GM18507 (cell line): ENCODE data around the gene FAM163B.
"Not testable (repeated sequence)": the region's sequence is repeated elsewhere in the genome, so short reads cannot be mapped to it uniquely, and the experiment has no call there.

Source experiments
- DNase-seq: peaks from one replicate; pipeline ENCODE4 v3.0.0; 2011; ENCODE audit warnings: low read depth; ENCODE audit not compliant: insufficient read length; ENCODE audit errors: extremely low spot score
- FAIRE-seq: peaks from 2 replicates; lab custom pipeline; 2011; peaks lifted over from hg19 to GRCh38; lab: Jason Lieb, UNC

Gene FAM163B

DNA sequence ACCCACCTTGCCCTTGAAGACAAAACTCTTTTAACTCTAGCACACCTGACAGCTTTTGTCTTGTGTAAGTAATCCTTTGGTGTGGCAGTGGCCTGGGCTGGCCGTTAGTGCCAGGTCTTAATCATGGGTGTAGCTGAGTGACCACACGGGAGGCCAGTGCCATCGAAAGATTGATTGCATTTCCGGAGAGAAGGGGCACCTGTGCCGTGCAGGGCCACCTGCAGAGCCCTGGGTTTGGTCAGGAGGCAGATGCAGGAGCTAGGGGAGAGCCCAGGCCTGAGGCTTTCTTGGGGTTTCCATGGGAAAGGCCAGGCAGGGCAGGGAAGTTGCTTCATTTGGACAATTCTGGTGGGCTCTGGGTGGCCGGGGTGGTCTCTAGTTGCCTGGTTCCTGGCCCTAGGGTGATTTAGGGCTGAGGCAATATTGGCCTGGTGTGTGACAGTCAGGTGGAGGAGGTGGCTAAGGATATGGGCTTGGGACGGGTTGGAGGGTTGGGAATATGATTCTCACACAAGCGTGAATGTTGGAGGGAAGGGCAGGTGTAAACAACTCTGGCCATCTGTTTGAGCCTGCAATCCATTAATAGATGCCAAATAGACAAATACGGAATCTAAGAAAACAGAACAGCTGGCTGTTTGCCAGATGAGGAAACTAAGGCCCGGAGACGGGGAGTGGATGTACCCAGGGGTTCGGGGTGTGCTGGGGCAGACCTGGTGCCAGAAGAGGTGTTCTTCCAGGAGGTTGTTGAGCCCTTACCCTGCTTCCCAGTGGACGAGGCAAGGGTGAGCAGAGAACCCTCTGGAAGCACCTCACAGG, 31.6 kb upstream of the FAM163B start:
- no peak for FAIRE-seq
- DNase-seq, result no peak

DNA sequence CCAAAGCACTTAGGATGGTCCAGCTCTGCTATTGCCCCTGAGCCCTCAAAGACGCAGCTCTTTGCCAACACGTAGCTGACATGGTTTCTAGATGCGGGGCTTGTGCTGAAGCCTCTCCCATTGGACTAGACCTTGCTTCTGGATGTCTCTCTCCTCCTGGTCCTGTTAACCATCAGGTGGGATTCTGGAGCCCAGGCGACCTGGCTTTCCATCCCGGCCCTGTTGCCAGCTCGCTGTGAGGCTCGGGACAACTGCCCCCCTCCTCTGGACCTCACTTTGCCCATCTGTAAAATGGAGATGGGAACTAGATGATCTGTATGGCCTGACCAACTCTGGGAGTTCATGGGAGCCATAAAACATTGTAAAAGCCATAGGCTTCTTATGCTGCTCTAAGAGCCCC, 31.0 kb upstream of the FAM163B start:
- DNase-seq (no peak), FAIRE-seq (no peak)

DNA sequence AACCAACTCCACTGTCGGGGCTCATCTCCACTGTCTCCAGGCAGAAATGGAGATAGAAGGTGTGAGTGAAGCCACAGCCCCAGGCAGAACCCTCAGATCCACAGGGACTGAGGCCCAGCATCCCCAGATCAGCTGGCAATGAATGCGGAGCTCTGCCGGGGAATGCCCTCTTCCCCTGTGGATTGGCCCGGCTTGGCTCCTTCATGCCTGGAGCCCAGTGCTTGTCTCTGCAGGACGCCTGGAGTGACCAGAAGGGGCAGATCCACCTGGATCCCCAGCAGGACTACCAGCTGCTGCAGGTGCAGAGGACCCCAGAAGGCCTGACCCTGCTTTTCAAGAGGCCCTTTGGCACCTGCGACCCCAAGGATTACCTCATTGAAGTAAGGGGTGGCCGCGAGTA, 30.4 kb upstream of the FAM163B start:
- FAIRE-seq, result no peak
- DNase-seq, result no peak

DNA sequence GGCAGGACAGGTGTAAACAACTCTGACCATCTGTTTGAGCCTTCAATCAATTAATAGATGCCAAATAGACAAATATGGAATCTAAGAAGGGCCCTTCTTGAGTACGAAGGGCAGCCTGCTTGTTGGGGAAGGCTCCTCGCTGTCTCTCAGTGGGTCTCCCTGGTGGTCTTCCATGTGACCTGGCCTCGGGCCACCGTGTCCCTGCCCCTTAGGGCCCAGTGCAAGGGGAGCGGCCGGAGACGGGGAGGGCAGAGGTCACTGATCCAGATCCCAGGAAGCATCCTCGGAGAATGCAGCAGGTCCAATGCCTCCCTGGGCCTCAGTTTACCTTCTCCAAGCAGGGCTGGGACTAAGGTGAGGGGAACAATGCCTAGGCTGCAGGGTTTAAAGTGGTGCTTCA, 29.5 kb upstream of the FAM163B start:
- no peak for FAIRE-seq
- DNase-seq, result no peak

DNA sequence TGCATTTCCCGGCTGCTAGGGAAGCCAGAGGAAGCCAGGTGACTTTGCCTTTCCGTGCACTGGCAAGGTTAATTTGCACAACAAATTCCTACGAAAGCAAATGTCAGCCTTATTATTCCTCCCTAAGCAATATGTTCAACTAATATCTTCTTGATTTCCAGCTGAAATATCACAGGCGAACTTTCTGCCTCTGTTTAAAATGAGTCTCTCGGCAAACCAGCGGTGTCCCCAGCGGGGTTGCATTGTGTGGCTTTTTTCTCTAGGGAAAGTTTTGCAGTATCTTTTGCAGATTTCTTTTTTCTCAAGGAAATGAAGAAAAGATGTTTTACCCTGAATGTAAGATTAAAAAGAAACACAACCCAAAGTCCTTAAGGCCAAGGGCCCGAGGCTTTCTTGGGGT, 28.9 kb upstream of the FAM163B start:
- no peak for FAIRE-seq
- DNase-seq, result no peak

DNA sequence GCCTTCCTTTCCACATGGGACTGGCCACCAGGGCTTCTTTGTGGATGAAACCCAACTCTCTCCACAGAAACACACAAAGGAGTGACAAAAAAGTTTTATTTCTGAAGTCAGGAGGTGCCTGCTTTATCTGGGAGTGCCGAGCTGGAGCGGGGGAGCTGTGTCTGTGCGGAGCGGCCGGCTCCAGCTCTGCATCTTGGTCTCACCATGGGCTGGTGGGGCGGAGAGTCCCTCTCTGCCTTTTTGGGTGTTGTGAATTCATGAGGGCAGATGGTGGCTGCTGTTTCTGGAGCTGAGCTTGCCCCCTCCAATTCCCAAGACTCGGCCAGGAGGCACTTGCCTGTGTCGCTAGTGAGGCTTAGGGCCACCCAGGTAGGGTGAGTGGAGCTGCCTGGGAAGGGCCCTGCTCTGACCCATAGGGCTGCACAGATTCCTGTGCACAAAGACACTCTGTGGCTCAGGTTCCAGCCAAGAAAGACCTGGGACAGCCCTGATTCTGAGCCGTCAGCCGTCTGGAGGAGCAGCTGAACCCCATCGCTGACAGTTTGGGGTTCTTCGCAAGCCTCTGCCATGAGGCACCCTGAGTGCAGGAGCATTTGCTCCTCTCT, 28.4 kb upstream of the FAM163B start:
- DNase-seq, result no peak
- FAIRE-seq, result no peak

DNA sequence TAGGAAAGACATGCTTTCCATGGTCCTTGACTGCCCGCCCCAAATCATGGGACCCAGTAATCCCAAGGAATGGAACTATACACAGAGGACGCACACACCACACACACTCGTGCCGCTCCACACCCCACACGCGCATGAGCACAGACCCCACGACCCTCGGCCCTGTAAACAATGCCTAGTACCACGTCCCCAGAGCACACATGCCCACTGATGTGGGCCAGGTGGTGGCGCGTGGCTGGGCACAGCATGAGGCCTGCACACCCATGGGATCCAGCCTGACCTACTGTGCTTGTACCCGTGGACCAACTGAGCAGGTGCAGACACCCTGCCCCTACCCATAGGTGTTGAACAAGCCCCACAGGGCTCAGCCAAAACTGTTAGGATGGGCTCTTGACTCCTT, 27.7 kb upstream of the FAM163B start:
- DNase-seq, result no peak
- FAIRE-seq, result no peak

DNA sequence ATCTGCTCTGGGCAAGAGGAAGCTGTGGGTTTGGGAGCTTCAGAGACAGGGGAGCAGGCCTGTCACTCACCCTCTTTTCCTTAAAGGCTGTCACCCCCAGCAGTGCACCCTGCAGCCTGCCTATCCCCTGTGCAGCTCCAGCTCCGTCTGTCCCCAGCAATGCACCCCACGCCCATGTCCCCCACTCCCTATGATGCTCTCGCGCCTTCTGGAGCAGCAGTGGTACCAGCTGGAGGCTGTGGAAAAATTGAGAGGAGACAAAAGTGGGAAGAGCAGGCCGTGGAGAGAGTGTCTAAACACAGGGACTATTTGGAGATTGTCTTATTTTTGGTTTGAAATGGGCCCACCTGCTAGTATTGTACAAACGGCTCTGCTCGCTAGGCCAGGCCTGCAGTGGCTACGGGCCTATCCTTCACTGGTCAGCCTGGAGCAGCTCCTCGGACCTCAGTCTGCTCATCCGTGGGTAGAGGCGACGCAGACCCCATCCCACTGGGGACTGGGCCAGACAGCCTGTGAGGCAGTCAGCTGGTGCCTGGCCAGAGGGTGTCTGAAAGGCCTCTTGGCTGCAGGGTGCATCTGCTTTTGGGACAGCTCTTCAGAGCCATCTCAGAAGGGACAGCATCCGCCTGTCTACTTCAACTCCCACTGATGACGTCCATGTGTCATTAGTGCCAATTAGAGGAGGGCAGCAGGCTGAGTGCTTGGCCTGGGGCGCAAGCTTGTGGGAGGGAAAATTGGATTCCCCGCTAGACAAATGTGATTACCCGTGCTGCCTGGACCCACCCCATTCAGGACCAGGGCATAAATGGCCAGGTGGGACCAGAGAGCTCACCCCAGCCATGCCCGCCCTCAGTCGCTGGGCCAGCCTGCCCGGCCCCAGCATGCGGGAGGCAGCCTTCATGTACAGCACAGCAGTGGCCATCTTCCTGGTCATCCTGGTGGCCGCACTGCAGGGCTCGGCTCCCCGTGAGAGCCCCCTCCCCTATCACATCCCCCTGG, 26.6 kb upstream of the FAM163B start, which contains the start of gene DBH:
Gene DBH, plus strand, starts transcription at position 831 of the 999 bp plus-strand sequence. Its CDS starts 9 bp downstream, at position 840.
- no peak for FAIRE-seq
- DNase-seq, result no peak

DNA sequence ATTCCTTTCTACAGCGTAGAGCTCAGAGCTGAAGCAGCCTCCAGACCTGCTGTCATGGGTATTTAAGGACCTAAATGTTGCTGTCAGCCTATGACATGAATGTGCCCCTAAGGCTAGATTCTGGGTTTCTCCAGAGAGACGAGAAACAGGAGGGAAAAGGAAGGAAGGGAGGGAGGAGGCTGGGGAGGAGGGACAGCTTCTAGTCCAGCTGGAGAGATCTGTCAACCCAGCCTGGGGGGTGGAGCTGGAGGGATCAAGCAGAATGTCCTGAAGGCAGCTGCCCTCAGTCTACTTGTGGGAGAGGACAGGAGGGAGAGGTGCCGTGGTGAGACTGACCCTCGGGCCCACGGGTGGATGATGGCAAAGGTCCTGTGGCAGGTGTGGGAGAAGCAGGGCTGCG, 25.9 kb upstream of the FAM163B start:
- DNase-seq, result no peak
- FAIRE-seq, result no peak

DNA sequence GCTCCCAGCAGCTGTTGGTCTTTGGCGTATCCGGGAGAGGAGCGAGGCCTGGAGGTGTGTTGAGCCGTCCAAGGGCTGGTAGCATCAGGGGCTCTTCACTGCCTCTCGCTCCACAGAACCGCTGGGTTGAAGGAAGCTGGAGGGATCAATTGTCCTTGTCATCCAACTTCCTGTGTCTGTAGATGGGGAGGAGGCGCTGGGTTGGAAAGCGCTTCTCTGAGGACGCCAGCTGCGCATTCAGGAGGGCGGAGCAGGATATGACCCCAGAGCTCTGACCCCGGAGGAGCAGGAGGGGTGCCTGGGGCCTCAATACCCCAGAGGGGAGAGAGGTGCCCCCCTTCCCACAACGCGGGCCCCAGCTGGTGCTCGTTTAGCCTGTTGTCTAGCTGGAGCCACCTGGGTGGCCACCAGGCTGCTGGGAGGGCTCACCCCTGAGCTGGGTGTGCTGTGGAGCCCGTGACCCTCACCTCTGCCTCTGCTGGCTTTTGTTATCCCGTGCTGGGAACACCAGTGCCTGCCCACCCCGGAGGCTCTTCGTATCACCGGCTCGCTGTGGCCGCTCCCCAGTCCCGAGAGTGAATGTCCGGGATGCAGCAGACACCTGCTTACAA, 25.0 kb upstream of the FAM163B start:
- FAIRE-seq (no peak), DNase-seq (no peak)

DNA sequence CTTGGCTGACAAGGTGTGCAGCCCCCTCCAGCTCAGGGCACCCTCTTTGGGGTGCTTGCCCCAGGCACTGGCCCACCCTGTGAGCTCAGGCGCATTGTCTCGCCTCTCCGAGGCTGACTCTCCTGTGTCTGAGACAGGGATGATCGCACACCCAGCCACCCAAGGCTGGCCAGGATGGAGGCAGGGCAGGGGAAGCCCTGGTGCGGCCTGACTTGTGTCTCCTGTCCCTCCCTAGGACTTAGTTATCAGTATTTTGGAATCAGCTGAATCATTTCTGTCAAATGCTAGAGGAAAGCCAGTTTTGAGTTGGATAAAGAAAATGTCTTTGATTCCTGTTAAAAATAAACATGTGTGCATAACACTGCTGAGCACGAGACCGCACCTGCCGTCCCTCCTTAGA, 24.5 kb upstream of the FAM163B start:
- DNase-seq (no peak), FAIRE-seq (no peak)

DNA sequence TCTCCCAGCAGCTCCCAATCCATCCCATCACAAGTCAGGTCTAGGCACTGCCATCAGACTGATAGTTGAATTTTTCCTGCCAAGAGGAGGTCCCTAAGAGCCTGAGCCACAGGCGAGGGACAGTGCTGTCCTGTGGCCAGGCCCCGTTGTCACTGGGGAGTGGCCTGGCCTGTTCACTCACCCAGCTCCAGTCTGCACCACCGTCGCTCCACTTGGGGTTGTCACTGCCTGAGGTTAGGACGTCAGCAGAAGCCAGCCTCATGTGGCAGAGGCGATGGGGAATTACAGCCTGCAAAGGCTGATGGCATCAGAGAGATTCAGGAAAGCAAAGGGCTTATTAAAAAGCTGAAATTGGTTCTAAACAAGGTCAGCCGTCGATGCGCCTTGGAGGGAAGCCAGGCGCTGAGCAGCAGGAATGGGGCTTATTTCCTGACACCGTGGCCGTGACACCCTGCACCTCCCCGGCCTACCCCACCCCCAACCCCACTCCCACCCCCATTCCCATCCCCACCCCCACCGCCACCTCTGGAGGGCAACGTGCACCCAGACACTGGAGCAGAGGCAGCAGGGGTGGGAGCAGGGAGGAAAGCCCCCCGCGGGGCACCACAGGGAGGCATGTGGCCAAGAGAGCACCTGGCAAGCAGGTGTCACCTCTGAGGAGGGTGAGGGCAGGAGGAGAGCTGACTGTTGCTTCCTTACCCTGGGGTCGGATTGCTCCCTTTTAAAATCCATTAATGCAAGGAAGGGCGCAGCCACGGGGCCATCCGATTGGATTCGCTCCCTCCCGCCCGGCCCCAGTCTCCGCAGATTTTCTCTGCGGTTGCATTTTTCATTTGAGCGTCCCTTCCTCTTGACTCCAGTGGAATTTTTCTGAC, 23.9 kb upstream of the FAM163B start:
- FAIRE-seq (no peak), DNase-seq (no peak)

DNA sequence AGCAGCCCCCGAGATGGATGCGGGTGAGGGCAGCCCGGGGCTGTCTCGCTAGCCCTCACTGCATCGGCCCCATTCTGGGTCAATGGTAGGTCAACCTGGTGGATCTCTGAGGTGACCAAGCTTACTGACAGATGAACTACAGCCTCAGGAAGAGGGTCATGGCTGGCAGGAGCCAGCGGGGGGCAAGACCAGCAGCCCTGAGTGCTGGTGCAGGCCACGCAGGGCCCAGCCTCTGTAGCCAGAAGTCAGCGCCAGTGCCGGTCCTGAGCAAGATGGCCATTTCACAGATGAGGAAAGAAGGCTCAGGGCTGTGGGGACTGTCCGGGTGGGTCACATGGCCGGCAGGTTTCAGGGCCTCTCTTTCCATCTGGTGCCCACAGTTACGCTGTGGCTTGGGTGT, 21.9 kb upstream of the FAM163B start:
- DNase-seq (no peak), FAIRE-seq (no peak)

DNA sequence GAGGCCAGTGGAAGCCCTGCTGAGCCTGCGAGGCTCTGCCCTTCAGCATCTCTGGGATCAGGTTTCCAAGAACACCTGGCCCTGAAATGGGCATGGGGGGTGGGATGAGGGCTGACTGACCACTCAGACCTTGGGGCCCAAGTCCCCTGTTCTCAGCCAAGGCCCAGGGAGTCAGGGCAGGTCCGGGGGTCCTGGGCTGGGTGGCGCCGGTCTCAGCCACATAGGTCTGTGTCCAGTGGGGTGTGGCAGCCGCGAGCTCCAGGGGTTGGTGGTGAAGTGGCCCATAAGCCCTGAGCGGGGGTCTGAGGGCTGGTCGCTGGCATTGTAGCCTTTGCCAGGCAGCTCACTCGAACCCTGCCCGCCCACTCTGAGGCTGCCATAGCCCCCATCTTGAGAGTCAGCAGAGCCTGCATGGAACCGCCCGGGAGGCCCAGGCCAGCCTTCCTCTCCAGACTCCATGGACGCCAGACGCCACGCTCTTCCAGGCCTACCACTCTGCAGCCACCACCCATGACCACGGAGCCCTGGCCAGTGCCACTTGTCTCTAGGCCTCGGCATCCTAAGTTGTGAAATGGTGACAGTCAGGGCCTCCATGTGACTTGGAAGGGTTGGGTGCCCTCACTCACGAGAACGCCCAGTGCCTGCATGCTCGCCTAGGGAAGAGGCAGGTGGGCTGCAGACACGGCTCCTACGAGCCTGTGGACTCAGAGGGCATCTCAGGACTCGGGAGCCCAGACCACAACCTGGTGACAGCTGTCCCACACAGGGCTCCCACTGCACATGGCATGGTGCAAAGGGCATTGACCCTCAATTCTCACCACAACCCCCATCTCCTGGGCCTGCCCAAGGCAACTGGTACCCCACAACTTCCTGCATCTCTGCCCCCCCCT, 20.3 kb upstream of the FAM163B start:
- no peak for FAIRE-seq

DNA sequence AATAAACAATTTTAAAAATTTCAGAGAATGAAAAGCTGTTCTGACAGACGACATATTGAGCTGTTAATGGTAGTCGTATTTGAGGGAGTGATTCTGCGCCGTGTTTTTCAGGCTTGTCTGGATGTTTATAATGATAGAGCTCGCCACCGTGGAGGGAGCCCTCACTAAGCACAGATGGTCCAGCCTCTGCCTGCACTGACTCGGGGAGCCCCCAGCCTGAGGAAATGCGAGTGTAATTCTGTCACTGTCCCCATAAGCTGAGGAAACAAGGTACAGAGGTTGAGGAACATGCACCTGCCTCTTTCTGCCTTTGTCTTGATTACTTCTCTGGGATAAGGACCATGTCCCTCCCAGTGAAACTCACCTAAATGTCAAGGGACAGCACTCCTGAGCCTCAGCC, 19.6 kb upstream of the FAM163B start:
- FAIRE-seq (no peak), DNase-seq (no peak)

More for the DNA sequence above, 20.3 kb upstream of the FAM163B start:
- no peak for DNase-seq

DNA sequence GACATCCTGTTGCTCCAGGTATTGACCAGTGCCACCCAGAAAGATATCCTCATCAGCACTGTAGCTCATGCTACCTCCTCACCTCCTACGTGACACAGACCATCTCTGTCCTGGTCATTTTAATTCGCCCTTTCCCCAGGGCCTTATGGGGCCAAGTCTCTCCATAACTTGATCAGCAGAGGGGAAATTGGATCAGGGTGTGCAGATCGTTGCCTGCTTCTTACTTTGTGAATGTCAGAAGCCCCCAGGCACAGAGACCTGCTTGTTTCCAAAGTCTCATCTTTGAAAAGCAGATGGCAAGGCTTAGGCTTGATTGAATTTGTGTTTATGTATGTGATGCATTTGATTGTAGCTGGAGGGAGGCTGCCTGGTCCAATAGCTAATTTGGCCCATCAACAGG, 18.2 kb upstream of the FAM163B start:
- FAIRE-seq, result no peak
- no peak for DNase-seq

DNA sequence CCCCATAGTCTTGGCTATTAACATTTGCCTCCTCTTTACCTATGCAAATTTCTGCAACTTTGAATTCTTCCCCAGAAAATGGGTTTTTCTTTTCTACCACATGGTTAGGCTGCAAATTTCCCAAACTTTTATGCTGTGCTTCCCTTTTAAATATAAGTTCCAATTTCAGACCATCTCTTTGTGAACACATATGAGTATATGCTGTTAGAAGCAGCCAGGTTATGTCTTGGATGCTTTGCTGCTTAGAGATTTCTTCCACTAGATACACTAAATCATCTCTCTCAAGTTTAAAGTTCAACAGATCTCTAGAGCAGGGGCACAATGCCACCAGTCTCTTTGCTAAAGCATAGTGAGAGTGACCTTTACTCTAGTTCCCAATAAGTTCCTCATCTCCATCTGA, 16.8 kb upstream of the FAM163B start:
- not testable (repeated sequence) for DNase-seq, FAIRE-seq

DNA sequence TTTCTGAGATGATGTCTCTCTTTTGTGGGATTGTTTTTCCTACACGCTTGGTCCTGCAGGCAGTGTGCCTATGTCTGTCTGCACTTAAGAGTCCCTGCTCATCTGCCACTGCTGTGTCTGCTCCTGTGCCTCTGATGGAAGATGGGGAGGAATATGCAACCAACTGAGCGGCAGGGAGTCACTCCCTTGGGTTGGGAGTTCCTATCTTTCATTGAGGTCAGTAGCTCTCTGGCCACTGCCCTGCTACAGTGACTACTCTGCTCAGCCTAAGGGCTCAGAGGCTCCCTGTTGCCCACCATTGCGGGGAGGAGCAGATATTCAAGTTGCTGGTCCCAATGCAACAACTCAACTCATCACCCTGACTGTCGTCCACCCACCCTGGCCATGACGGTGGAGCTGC, 13.4 kb upstream of the FAM163B start:
- no peak for FAIRE-seq
- DNase-seq, result no peak
